H1 (cell line): ENCODE results near the gene SBNO2. TPM values are rescaled to one million over a fixed set of nuclear protein-coding genes. Genes with fewer than 3 reads are reported as not detected.

Experiments used
- BACH1 ChIP-seq: IDR thresholded peaks from 2 replicates; pipeline ENCODE4 v1.6.1; 2012; ENCODE audit warnings: low read length, improper control_type of control experiment
- FOSL1 ChIP-seq: IDR thresholded peaks from 2 replicates; pipeline ENCODE4 v1.6.1; 2011; ENCODE audit warnings: mild to moderate bottlenecking, low read depth, low read length, moderate library complexity; ENCODE audit not compliant: insufficient read depth
- GABPA ChIP-seq: IDR thresholded peaks from 2 replicates; pipeline ENCODE4 v1.6.1; 2011; ENCODE audit warnings: mild to moderate bottlenecking, low read length, moderate library complexity, borderline replicate concordance; ENCODE audit not compliant: insufficient read depth
- polyA plus RNA-seq, 7 experiments: library from polyadenylated mRNA; depleted of rRNA in 3 of 7; stranded (reverse) in 5 of 7; unstranded in 2 of 7; fragments of >200 nt in 5 of 7; fragments of 200-250 nt in 2 of 7; gene quantifications; 1 replicate in 5 of 7; 2 replicates in 1 of 7; 4 replicates in 1 of 7; pipeline versions ENCODE4 v1.2.1 to v1.2.3, GENCODE V29; 2011 to 2013; ENCODE audit warnings: missing spikeins in 2 of 7, mixed read lengths in 2 of 7
- total RNA-seq: library from RNA; stranded (reverse); fragmentation: NEBNext Ultra II Directional; extraction: Animal tissue kit (Norgen Biotek cat#: 25700); gene quantifications from 2 replicates; pipeline ENCODE4 v1.2.1, GENCODE V29; 2021

SBNO2 gene
- total and polyA plus RNA-seq, 2 of the 8 experiments (the other 6 are each of a cell fraction or from before 2014, with no cell fraction given) = 12.2 to 31.4 TPM

- no peak for TF ChIP-seq FOSL1
- no peak for TF ChIP-seq GABPA
- TF ChIP-seq BACH1 = no peak
- TF ChIP-seq, all 59 proteins: peak for 0
These were observed 56.4 kb downstream of the SBNO2 start (continued) for GRCh38 chr19:1117654-1118053.
